ENCODE results near the gene UBE2QL1. TPM values are rescaled to one million over a fixed set of nuclear protein-coding genes. Genes with fewer than 3 reads are reported as not detected.

The UBE2QL1 gene
- polyA plus RNA-seq, 1 experiment, result not detected

GRCh38 chr5:6403416-6403815 lies 45.2 kb upstream of the UBE2QL1 start:
- ChIA-PET POLR2A (no interaction called here), CTCF (no interaction called here)
- H3K27me3 ChIP-seq (ENCODE audit: control insufficient read depth, insufficient read depth, low read length), result peaks cover 2% of the 10 kb centered on the region

DNA sequence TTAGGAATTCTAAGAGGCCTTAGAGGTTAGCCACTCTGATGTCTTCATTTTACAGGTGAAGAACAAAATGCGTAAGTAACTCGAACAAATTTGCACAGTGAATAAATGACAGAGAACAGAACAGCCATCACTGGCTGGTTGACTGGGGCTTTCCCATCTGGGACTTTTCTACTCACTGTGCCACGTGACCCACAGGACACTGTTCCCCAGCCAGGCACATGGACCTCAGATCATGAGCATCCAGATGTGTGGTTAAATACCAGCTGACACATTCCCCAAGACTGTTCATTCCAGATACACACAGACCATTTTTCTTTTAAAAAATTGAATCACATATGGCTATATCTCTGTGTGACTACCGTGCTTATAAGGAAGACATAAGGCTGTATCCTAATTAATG lies 44.5 kb upstream of the UBE2QL1 start:
- ChIA-PET CTCF (no interaction called here), POLR2A (no interaction called here)
- no peak overlapping the region for H3K4me3 ChIP-seq (ENCODE audit: low read depth, low read length)
- no peak overlapping the region for H3K27ac ChIP-seq (ENCODE audit: low read depth, low read length)
- no peaks in the 10 kb centered on the region for H3K9me3 ChIP-seq (ENCODE audit: control insufficient read depth, insufficient read depth, low read length)
- H3K27me3 ChIP-seq (ENCODE audit: control insufficient read depth, insufficient read depth, low read length), result peaks cover 2% of the 10 kb centered on the region
- no peak for TF ChIP-seq CTCF (IDR thresholded peaks at IDR 0.05; ENCODE audit: low read depth, low read length)
- DNase-seq (ENCODE audit: low read depth, low spot score), result no peak

More at GRCh38 chr5:6403416-6403815, 45.2 kb upstream of the UBE2QL1 start:
- Histone ChIP-seq H3K4me3 (ENCODE audit: low read depth, low read length) (no peak overlapping the region), H3K27ac (ENCODE audit: low read depth, low read length) (no peak overlapping the region), H3K9me3 (ENCODE audit: control insufficient read depth, insufficient read depth, low read length) (no peaks in the 10 kb centered on the region)
- TF ChIP-seq CTCF (IDR thresholded peaks at IDR 0.05; ENCODE audit: low read depth, low read length), result no peak
- no peak for DNase-seq (ENCODE audit: low read depth, low spot score)

- H3K27ac ChIP-seq (ENCODE audit: low read depth, low read length), result no peak overlapping the region
- ChIA-PET POLR2A (no interaction called here), CTCF (no interaction called here)
- H3K27me3 ChIP-seq (ENCODE audit: control insufficient read depth, insufficient read depth, low read length), result peaks cover 2% of the 10 kb centered on the region
- no peak overlapping the region for H3K4me3 ChIP-seq (ENCODE audit: low read depth, low read length)
- no peak for DNase-seq (ENCODE audit: low read depth, low spot score)
- TF ChIP-seq CTCF (IDR thresholded peaks at IDR 0.05; ENCODE audit: low read depth, low read length), result no peak
- H3K9me3 ChIP-seq (ENCODE audit: control insufficient read depth, insufficient read depth, low read length), result no peaks in the 10 kb centered on the region
Observed at GRCh38 chr5:6405591-6405990, 43.1 kb upstream of the UBE2QL1 start.

DNA sequence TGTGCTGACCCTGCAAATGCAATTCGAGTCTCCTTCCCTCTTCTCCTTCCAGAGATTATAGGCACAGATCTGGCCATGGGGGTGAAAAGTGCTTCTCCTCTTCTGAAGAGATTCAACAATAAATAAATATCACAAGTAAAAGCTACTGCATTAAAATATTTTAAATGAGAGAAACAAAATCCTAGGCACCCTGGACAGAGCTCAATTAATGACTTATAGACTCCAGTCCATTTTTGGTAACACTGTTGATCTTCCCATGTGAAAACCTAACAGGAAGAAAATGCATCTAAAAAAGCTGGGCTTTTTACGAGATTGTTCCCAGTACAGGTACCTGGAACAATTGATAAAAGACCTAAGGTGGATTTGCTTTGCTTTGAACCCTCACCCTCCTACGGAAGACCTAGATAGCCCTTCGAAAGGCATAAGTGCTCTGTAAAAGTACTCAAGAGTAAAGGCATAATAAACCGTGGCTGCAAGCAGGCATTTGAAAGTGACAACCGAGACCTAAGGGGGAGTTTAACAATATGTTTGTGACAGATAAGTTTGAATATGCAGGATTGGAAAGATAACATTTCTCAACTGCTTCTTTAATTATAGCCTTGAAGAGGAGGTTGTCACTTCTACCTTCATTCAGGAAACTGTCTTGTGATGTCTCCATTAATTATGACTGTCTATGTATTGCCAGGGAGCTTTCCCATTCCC lies 41.0 kb upstream of the UBE2QL1 start:
- no peaks in the 10 kb centered on the region for H3K27me3 ChIP-seq (ENCODE audit: control insufficient read depth, insufficient read depth, low read length)
- H3K4me3 ChIP-seq (ENCODE audit: low read depth, low read length), result no peak overlapping the region
- no peak overlapping the region for H3K27ac ChIP-seq (ENCODE audit: low read depth, low read length)
- no peak for DNase-seq (ENCODE audit: low read depth, low spot score)
- ChIA-PET POLR2A (no interaction called here), CTCF (no interaction called here)
- H3K9me3 ChIP-seq (ENCODE audit: control insufficient read depth, insufficient read depth, low read length), result no peaks in the 10 kb centered on the region
- no peak for TF ChIP-seq CTCF (IDR thresholded peaks at IDR 0.05; ENCODE audit: low read depth, low read length)

- no peak for TF ChIP-seq CTCF (IDR thresholded peaks at IDR 0.05; ENCODE audit: low read depth, low read length)
- Histone ChIP-seq H3K9me3 (ENCODE audit: control insufficient read depth, insufficient read depth, low read length) (no peaks in the 10 kb centered on the region), H3K4me3 (ENCODE audit: low read depth, low read length) (no peak overlapping the region), H3K27me3 (ENCODE audit: control insufficient read depth, insufficient read depth, low read length) (peaks cover 3% of the 10 kb centered on the region), H3K27ac (ENCODE audit: low read depth, low read length) (no peak overlapping the region)
- no peak for DNase-seq (ENCODE audit: low read depth, low spot score)
- ChIA-PET CTCF (no interaction called here), POLR2A (no interaction called here)
Observed at GRCh38 chr5:6408260-6408596, 40.4 kb upstream of the UBE2QL1 start.
